Right lung (tissue), 10 donors: ENCODE results near the gene CPE. TPM values are rescaled to one million over a fixed set of nuclear protein-coding genes. Genes with fewer than 3 reads are reported as not detected.
"Not testable (repeated sequence)": the region's sequence is repeated elsewhere in the genome, so short reads cannot be mapped to it uniquely, and the experiment has no call there.

Experiments
- DNase-seq, 2 donors: peaks; one replicate each; pipeline ENCODE4 v3.0.0-alpha.2; 2013
- long read RNA-seq, 8 donors: transcript quantifications; one replicate each; lab custom pipeline, GENCODE V29; 2026
- polyA plus RNA-seq, 5 donors: library from polyadenylated mRNA; unstranded; fragments of 120-200 nt; gene quantifications; one replicate each; pipeline versions ENCODE4 v1.2.1 to v1.2.3, GENCODE V29; 2013; ENCODE audit warnings: inconsistent platforms in 1 of 5, low replicate concordance in 1 of 5; ENCODE audit not compliant: insufficient read length in 5 of 5, insufficient read depth in 1 of 5

Gene CPE
- 100 to 1,000 TPM; 154 to 215 (median 194) TPM for polyA plus RNA-seq
- long read RNA-seq, donor 1, transcript CPE-201 (9 exons, 2,421 nt) = major isoform, 52 of 159 reads
- long read RNA-seq, donor 1, partial matches to known transcripts = 100 of 159 reads
- long read RNA-seq, donor 1, other reads (novel, unspliced or antisense) = 7 of 159 reads
- long read RNA-seq, donor 2, transcript CPE-201 (9 exons, 2,421 nt) = major isoform, 27 of 49 reads
- long read RNA-seq, donor 2, partial matches to known transcripts = 22 of 49 reads
- long read RNA-seq, donor 2, other reads (novel, unspliced or antisense) = 0 of 49 reads
- long read RNA-seq, donor 3, transcript CPE-201 (9 exons, 2,421 nt) = major isoform, 61 of 179 reads
- long read RNA-seq, donor 3, partial matches to known transcripts = 118 of 179 reads
- long read RNA-seq, donor 3, other reads (novel, unspliced or antisense) = 0 of 179 reads
- long read RNA-seq, donor 4, transcript CPE-201 (9 exons, 2,421 nt) = major isoform, 38 of 101 reads
- long read RNA-seq, donor 4, partial matches to known transcripts = 63 of 101 reads
- long read RNA-seq, donor 4, other reads (novel, unspliced or antisense) = 0 of 101 reads
- long read RNA-seq, donor 5, transcript CPE-201 (9 exons, 2,421 nt) = major isoform, 55 of 190 reads
- long read RNA-seq, donor 5, partial matches to known transcripts = 134 of 190 reads
- long read RNA-seq, donor 5, other reads (novel, unspliced or antisense) = 0 of 190 reads
- long read RNA-seq, donor 6, transcript CPE-201 (9 exons, 2,421 nt) = major isoform, 76 of 105 reads
- long read RNA-seq, donor 6, partial matches to known transcripts = 22 of 105 reads
- long read RNA-seq, donor 6, other reads (novel, unspliced or antisense) = 7 of 105 reads
- long read RNA-seq, donor 7, transcript CPE-201 (9 exons, 2,421 nt) = major isoform, 44 of 56 reads
- long read RNA-seq, donor 7, partial matches to known transcripts = 12 of 56 reads
- long read RNA-seq, donor 7, other reads (novel, unspliced or antisense) = 0 of 56 reads
- long read RNA-seq, donor 8, transcript CPE-201 (9 exons, 2,421 nt) = major isoform, 30 of 39 reads
- long read RNA-seq, donor 8, partial matches to known transcripts = 9 of 39 reads
- long read RNA-seq, donor 8, other reads (novel, unspliced or antisense) = 0 of 39 reads

GRCh38 chr4:165378745-165379677 is at the start of gene CPE:
Gene CPE (plus strand): TSS chr4:165379008. CDS start chr4:165379222, 214 bp downstream.
- DNase-seq = peak; percentile 72 to 77

GRCh38 chr4:165330071-165330470 is 48.7 kb upstream of the CPE start:
- no peak for DNase-seq

GRCh38 chr4:165330666-165331065 is 48.1 kb upstream of the CPE start:
- DNase-seq = no peak

- DNase-seq = no peak
Observed at GRCh38 chr4:165331359-165331758, 47.4 kb upstream of the CPE start.

- no peak for DNase-seq
Observed at GRCh38 chr4:165331823-165332222, 47.0 kb upstream of the CPE start.

- DNase-seq = no peak
Observed at GRCh38 chr4:165332502-165332901, 46.3 kb upstream of the CPE start.

GRCh38 chr4:165335163-165335703 is 43.6 kb upstream of the CPE start:
- no peak for DNase-seq

GRCh38 chr4:165336743-165337142 is 42.1 kb upstream of the CPE start:
- DNase-seq = no peak

- DNase-seq = not testable (repeated sequence)
Observed at GRCh38 chr4:165342340-165342739, 36.5 kb upstream of the CPE start.

- no peak for DNase-seq
Observed at GRCh38 chr4:165343353-165344191, 35.2 kb upstream of the CPE start.

GRCh38 chr4:165345666-165346417 is 33.0 kb upstream of the CPE start:
- no peak for DNase-seq

- DNase-seq = no peak
Observed at GRCh38 chr4:165347647-165348569, 30.9 kb upstream of the CPE start.

GRCh38 chr4:165351359-165352130 is 27.3 kb upstream of the CPE start:
- no peak for DNase-seq

- peak in 1 of 2 donors; percentile 41 for DNase-seq
Observed at GRCh38 chr4:165355900-165356300, 22.9 kb upstream of the CPE start.

- no peak for DNase-seq
Observed at GRCh38 chr4:165359506-165359905, 19.3 kb upstream of the CPE start.

GRCh38 chr4:165360041-165360695 is 18.6 kb upstream of the CPE start:
- no peak for DNase-seq
